ENCODE data around the gene ACYP2.
"Not testable (repeated sequence)": the region's sequence is repeated elsewhere in the genome, so short reads cannot be mapped to it uniquely, and the experiment has no call there.

Gene ACYP2

DNA sequence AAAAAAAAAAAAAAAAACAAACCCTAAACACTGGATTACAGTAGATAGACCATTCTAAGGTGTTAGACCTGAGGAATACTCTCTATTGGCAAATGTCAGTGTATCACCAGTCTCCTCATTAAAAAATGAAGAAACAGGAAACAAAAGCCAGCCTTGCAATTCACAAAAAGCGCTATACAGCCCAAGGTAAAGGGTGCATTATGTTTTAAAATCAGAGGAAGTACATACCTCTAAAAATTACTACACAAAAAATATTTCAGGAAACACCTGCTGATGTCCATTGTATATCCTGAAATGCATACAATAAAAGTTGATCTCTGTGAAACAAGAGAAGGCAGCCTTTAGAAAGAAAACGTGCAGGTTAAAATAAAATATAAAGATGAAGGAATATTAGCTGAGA, 195.5 kb downstream of the ACYP2 start:
- TF ChIP-seq, protein P1, sequence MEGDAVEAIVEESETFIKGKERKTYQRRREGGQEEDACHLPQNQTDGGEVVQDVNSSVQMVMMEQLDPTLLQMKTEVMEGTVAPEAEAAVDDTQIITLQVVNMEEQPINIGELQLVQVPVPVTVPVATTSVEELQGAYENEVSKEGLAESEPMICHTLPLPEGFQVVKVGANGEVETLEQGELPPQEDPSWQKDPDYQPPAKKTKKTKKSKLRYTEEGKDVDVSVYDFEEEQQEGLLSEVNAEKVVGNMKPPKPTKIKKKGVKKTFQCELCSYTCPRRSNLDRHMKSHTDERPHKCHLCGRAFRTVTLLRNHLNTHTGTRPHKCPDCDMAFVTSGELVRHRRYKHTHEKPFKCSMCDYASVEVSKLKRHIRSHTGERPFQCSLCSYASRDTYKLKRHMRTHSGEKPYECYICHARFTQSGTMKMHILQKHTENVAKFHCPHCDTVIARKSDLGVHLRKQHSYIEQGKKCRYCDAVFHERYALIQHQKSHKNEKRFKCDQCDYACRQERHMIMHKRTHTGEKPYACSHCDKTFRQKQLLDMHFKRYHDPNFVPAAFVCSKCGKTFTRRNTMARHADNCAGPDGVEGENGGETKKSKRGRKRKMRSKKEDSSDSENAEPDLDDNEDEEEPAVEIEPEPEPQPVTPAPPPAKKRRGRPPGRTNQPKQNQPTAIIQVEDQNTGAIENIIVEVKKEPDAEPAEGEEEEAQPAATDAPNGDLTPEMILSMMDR (conservative IDR thresholded peaks at IDR 0.05; ENCODE audit: low read depth, low read length), result no peak
- no peaks in the 10 kb centered on the region for H3K27me3 ChIP-seq (ENCODE audit: insufficient read depth, low read depth)
- no peaks in the 10 kb centered on the region for H3K4me1 ChIP-seq (ENCODE audit: low read depth, poor library complexity, severe bottlenecking)
- no peak overlapping the region for H3K27ac ChIP-seq
- H3K79me2 ChIP-seq (ENCODE audit: insufficient read depth, low read depth), result no peaks in the 10 kb centered on the region
- no peaks in the 10 kb centered on the region for H3K36me3 ChIP-seq (ENCODE audit: insufficient read depth)
- no peak overlapping the region for H3K9ac ChIP-seq
- no peaks in the 10 kb centered on the region for H4K20me1 ChIP-seq (ENCODE audit: insufficient read depth)
- no peak overlapping the region for H3K4me3 ChIP-seq (IDR thresholded peaks at IDR 0.05; ENCODE audit: insufficient read depth, low read depth, low read length)
- no peak overlapping the region for H2AFZ ChIP-seq (ENCODE audit: low read depth)
- H3K4me2 ChIP-seq, result no peak overlapping the region

DNA sequence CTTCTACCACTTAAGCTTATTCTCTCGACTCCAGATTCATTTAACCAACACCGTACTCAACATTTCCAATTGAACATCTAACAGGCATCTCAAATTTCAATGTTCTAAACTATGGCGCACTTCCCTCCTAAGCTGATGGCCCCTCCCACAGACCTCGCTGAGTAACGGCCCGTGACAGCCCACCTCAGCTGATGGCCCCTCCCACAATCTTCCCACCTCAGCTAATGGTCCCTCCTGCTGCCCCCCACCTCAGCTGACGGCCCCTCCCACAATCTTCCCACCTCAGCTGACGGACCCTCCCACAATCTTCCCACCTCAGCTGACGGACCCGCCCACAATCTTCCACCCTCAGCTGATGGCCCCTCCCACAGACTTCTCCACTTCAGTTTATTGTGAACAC, 197.7 kb downstream of the ACYP2 start:
- Histone ChIP-seq H4K20me1 (ENCODE audit: insufficient read depth) (no peaks in the 10 kb centered on the region), H3K36me3 (ENCODE audit: insufficient read depth) (no peaks in the 10 kb centered on the region), H3K4me2 (no peak overlapping the region), H3K79me2 (ENCODE audit: insufficient read depth, low read depth) (no peaks in the 10 kb centered on the region), H3K27ac (no peak overlapping the region), H3K4me1 (ENCODE audit: low read depth, poor library complexity, severe bottlenecking) (no peaks in the 10 kb centered on the region), H3K27me3 (ENCODE audit: insufficient read depth, low read depth) (no peaks in the 10 kb centered on the region), H2AFZ (ENCODE audit: low read depth) (no peak overlapping the region), H3K9ac (no peak overlapping the region), H3K4me3 (IDR thresholded peaks at IDR 0.05; ENCODE audit: insufficient read depth, low read depth, low read length) (no peak overlapping the region)
- TF ChIP-seq, protein P1 (conservative IDR thresholded peaks at IDR 0.05; ENCODE audit: low read depth, low read length), result no peak

DNA sequence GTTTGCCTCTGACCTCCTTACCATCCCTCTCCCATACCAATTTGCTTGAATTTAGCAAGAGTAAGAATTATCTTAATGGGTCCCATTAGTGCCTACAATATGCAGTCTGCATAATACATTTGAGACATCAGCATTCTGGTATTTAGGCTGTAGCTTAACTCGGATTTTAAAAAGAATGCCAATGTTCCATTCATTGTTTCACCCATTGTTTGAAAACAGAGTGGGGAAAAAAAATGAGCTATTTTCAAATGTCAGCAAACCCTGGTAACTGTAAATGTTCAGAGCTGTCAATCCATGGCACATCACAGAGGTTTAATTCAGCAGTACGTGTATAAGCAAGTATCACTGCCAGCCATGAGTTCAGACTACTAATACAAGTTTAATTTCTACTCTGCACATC, 202.6 kb downstream of the ACYP2 start:
- TF ChIP-seq, protein P1 (conservative IDR thresholded peaks at IDR 0.05; ENCODE audit: low read depth, low read length), result no peak
- Histone ChIP-seq H3K27ac (no peak overlapping the region), H3K27me3 (ENCODE audit: insufficient read depth, low read depth) (no peaks in the 10 kb centered on the region), H3K79me2 (ENCODE audit: insufficient read depth, low read depth) (no peaks in the 10 kb centered on the region), H2AFZ (ENCODE audit: low read depth) (no peak overlapping the region), H3K9ac (no peak overlapping the region), H4K20me1 (ENCODE audit: insufficient read depth) (no peaks in the 10 kb centered on the region), H3K4me2 (no peak overlapping the region), H3K4me3 (IDR thresholded peaks at IDR 0.05; ENCODE audit: insufficient read depth, low read depth, low read length) (no peak overlapping the region), H3K4me1 (ENCODE audit: low read depth, poor library complexity, severe bottlenecking) (no peaks in the 10 kb centered on the region), H3K36me3 (ENCODE audit: insufficient read depth) (no peaks in the 10 kb centered on the region)

DNA sequence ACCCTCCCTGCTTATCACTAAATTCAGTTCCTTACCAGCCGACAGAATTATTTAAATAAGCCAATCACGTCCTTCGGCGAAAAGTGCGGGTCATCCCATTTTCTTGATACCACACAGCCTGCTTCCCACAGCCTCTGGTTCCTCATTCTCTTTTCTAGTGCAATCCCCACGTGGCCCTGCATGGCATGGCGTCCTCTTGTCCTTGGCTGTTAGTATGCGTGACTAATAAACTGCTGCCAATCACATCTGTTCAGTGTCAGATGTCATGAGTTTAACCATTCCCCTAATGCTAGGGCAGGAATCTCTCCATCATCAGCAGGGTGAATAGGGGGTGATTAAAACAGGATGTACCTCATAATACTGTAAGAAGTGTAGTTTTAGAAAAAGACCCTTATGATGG, 203.4 kb downstream of the ACYP2 start:
- Histone ChIP-seq H3K4me2 (no peak overlapping the region), H2AFZ (ENCODE audit: low read depth) (no peak overlapping the region), H3K4me3 (IDR thresholded peaks at IDR 0.05; ENCODE audit: insufficient read depth, low read depth, low read length) (no peak overlapping the region), H3K36me3 (ENCODE audit: insufficient read depth) (no peaks in the 10 kb centered on the region), H3K79me2 (ENCODE audit: insufficient read depth, low read depth) (no peaks in the 10 kb centered on the region), H3K9ac (no peak overlapping the region), H3K27me3 (ENCODE audit: insufficient read depth, low read depth) (no peaks in the 10 kb centered on the region), H4K20me1 (ENCODE audit: insufficient read depth) (no peaks in the 10 kb centered on the region), H3K4me1 (ENCODE audit: low read depth, poor library complexity, severe bottlenecking) (no peaks in the 10 kb centered on the region), H3K27ac (no peak overlapping the region)
- TF ChIP-seq, protein P1 (conservative IDR thresholded peaks at IDR 0.05; ENCODE audit: low read depth, low read length), result no peak

GRCh38 chr2:54321047-54321446, 205.6 kb downstream of the ACYP2 start:
- Histone ChIP-seq H2AFZ (ENCODE audit: low read depth) (no peak overlapping the region), H3K9ac (no peak overlapping the region), H3K36me3 (ENCODE audit: insufficient read depth) (no peaks in the 10 kb centered on the region), H3K27me3 (ENCODE audit: insufficient read depth, low read depth) (no peaks in the 10 kb centered on the region), H3K27ac (no peak overlapping the region), H3K4me3 (IDR thresholded peaks at IDR 0.05; ENCODE audit: insufficient read depth, low read depth, low read length) (no peak overlapping the region), H4K20me1 (ENCODE audit: insufficient read depth) (no peaks in the 10 kb centered on the region), H3K79me2 (ENCODE audit: insufficient read depth, low read depth) (no peaks in the 10 kb centered on the region), H3K4me1 (ENCODE audit: low read depth, poor library complexity, severe bottlenecking) (no peaks in the 10 kb centered on the region), H3K4me2 (no peak overlapping the region)
- TF ChIP-seq, protein P1 (conservative IDR thresholded peaks at IDR 0.05; ENCODE audit: low read depth, low read length), result no peak

GRCh38 chr2:54324517-54324916, 209.1 kb downstream of the ACYP2 start:
- not testable (repeated sequence) for H3K4me2 ChIP-seq; H3K27ac ChIP-seq; H3K9ac ChIP-seq; H3K79me2 ChIP-seq (ENCODE audit: insufficient read depth, low read depth); H3K27me3 ChIP-seq (ENCODE audit: insufficient read depth, low read depth); H4K20me1 ChIP-seq (ENCODE audit: insufficient read depth); H3K4me3 ChIP-seq (IDR thresholded peaks at IDR 0.05; ENCODE audit: insufficient read depth, low read depth, low read length); H2AFZ ChIP-seq (ENCODE audit: low read depth); H3K36me3 ChIP-seq (ENCODE audit: insufficient read depth); H3K4me1 ChIP-seq (ENCODE audit: low read depth, poor library complexity, severe bottlenecking)
